GM13976 (cell line): ENCODE results near the gene CMTM1.

ENCODE experiments used
- DNase-seq: peaks from one replicate; pipeline ENCODE4 v3.0.0; 2012; ENCODE audit warnings: low spot score
- in situ Hi-C: fragments of 300-500 bp; cut with MboI; formaldehyde crosslinking; loops from one replicate; pipeline ENCODE4 v1.12.0; 2022; ENCODE audit warnings: low sequenced_read_pairs, mixed read lengths, inconsistent platforms; ENCODE audit not compliant: unreplicated experiment
- TF ChIP-seq, protein P1 (sequence below): IDR thresholded peaks from 2 replicates; pipeline ENCODE4 v1.5.1; 2012; ENCODE audit warnings: borderline replicate concordance, mild to moderate bottlenecking; ENCODE audit not compliant: insufficient read depth; ENCODE audit errors: extremely low read depth, missing control alignments, control extremely low read depth

The CMTM1 gene

DNA sequence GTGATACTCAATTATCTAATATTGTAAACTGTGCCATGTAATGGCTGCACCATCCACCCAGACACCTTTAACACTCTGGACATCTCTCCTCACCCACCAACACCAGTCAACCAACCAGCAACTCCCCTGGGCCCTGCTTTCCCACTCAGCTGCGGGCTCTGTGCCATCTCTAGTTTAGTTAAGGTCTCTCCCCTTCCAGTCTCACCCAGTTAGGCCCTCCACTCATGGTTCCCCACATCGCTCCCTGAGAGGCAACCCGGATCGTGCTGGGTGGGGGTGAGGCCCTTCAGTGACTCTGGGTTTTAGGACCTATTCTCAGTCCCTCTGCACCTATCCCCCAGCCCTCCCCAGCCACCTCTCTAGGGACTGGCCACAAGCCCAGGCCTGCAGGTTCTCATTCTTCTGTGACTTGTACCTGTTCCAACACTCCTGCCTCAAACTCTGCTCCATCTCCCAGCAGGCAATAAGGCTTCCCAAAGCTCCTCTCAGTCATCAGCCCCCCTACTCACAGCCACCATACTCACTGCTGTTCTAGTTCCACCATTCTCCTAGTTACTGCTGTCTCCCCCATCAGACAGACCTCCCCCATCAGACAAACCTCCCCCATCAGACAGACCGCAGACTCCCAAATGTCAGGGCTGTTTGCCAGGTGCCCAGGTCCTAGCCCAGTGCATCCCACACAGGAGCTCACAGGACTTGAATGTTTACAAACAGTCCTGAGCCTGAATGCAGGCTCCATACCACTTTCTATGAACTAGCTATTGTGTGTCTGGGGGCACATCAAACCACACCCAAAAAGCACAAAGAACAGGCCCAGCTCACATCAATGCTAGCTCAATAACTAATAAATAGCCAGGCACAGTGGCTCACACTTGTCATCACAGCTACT lies 18.9 kb upstream of the CMTM1 start:
- no peak for DNase-seq
- in situ Hi-C loops, result no loop called here
- TF ChIP-seq, protein P1, sequence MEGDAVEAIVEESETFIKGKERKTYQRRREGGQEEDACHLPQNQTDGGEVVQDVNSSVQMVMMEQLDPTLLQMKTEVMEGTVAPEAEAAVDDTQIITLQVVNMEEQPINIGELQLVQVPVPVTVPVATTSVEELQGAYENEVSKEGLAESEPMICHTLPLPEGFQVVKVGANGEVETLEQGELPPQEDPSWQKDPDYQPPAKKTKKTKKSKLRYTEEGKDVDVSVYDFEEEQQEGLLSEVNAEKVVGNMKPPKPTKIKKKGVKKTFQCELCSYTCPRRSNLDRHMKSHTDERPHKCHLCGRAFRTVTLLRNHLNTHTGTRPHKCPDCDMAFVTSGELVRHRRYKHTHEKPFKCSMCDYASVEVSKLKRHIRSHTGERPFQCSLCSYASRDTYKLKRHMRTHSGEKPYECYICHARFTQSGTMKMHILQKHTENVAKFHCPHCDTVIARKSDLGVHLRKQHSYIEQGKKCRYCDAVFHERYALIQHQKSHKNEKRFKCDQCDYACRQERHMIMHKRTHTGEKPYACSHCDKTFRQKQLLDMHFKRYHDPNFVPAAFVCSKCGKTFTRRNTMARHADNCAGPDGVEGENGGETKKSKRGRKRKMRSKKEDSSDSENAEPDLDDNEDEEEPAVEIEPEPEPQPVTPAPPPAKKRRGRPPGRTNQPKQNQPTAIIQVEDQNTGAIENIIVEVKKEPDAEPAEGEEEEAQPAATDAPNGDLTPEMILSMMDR, result no peak

DNA sequence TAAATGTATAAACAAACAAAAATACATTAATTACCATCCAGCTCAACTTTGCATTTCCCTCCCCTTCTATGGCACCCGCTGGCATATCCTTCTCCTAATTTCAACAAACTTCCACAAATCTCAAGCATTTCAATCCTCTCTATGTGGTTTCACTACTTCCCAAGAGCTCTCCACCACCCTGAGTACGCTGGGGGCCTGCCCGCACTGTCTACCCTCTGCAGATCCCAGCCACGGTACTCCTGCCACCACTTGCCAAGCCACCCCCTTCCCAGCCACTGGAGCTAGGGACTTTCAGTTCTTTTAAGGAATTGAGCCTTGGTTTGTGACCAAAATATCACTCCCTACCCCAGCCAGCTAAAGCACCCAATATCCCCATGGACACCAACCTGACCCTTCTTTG lies 18.2 kb upstream of the CMTM1 start:
- TF ChIP-seq, protein P1, result no peak
- in situ Hi-C loops, result no loop called here
- no peak for DNase-seq

DNA sequence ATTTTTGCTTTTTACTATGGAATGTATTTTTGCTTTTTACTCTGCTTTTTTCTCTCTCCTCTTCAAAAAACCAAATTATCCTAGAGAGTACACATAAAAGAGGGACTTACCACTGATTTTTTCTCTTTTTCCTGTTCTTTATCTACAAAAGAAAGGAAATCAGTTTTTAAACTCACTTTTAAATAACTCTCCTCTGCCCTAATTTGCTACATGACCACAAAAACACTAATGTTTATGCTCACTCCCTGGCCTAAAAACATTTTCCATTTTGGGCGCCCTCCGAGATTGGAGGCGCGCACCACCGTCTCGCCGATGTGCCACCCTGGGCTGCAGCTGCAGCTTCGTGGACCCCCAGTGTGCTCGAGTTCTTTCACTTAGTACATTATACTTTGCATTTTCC lies 17.4 kb upstream of the CMTM1 start:
- TF ChIP-seq, protein P1, result no peak
- DNase-seq, result no peak
- in situ Hi-C loops, result no loop called here

DNA sequence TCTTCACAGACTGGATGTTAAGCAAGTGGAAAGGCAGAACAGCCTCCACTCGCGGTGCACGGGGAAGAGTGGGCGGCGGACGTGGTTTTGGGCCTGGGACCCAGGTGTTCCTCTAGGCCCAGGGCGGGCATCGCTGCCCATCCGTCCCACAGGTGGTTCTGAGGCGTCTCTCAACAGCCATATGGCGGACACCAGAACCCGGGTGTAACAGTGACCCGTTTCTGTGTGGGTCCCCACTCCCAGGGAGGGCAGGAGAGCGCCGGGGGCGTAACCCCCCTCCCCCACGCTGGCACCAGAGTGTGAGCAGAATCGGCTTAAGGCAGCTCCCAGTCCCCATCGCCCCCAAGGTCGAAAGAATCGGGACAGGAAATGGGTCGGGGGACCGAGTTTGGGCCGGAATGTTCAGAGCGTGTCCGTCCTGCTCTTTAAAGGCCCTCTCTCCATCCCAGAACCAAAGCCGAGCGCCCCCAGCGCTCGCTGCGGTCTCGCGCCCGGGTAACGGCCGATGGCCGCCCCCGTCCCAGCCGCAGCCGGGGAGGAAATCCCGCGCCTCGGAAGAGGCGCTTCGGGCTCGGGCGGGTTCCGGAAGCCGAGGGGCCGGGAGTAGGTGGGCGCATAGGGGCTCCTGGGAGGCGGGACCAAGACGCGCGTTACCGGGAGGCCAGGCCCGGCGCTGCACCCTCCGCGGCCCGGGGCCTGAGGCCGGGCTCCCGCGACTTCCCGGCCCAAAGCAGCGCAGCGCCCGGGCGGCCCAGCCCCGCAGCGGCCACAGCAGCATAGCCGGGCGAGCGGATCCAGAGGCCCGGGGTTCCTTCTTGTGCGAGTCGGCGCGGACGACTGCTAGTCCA lies 16.7 kb upstream of the CMTM1 start, which contains the start of gene TK2:
TSS of gene TK2 (minus strand) at position 839 of the 848 bp plus-strand sequence. CDS start at position 778, 61 bp downstream.
- TF ChIP-seq, protein P1, result peak; percentile 1
- DNase-seq, result peak; percentile 85
- in situ Hi-C loops, result no loop called here

DNA sequence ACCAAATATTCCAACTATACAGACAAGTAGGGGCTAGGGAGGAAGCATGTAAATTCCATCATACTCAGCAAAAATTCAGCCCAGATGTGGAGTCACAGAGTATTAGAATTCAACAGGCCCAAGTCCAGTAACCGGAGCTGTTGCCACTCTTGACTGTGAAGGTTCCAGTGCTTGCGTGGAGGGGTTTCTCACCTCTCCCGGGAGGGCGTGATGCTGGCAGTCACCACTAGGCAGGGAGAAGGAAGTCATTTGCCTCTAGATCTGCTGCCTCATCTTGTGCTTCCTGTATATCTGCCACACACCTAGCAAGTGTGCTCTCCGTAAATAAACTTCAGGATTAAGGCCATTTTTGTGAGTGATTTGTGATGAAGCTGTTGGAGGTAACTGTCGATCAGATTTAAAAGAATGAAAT lies 14.9 kb upstream of the CMTM1 start:
- DNase-seq, result peak; percentile 61
- in situ Hi-C loops, result no loop called here
- TF ChIP-seq, protein P1, result no peak

DNA sequence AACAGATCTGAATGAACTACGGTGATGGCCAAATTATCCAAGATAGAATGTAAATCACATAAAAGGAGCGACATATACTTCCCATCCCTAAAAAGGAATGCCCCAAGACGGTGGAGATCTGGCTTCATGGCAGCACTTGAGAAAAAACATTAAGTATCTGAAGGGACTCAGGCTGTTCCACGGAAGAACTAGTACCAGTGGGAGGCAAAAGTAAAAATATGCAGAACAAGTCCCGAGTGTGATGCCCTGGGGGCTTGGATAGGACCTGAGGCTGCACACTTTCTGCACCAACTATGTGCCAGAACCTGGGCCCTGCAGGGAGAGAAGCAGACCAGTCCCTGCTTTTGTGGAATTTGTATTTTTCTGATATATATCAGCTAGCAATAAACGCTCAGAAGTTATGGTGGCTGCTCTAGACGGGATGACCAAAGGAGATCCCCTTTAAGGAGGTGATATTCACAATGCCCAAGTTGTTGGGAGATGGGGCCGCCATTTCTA lies 14.4 kb upstream of the CMTM1 start:
- TF ChIP-seq, protein P1, result no peak
- peak; percentile 38 for DNase-seq
- in situ Hi-C loops, result no loop called here
